Right lung (tissue), 5 donors: Measurements from ENCODE around the gene BSND. TPM values are rescaled to one million over a fixed set of nuclear protein-coding genes. Genes with fewer than 3 reads are reported as not detected.

Experiments
- DNase-seq, 2 donors: peaks; one replicate each; pipeline ENCODE4 v3.0.0-alpha.2; 2013
- polyA plus RNA-seq, 5 donors: library from polyadenylated mRNA; unstranded; fragments of 120-200 nt; gene quantifications; one replicate each; pipeline versions ENCODE4 v1.2.1 to v1.2.3, GENCODE V29; 2013; ENCODE audit warnings: inconsistent platforms in 1 of 5, low replicate concordance in 1 of 5; ENCODE audit not compliant: insufficient read length in 5 of 5, insufficient read depth in 1 of 5

The BSND gene
- polyA plus RNA-seq, 5 donors: 0.04 to 0.13 (median 0.06) TPM; not detected in 2

GRCh38 chr1:55060133-55060999 is 61.6 kb downstream of the BSND start:
- no peak for DNase-seq

- DNase-seq: no peak
Observed at GRCh38 chr1:55061000-55061705, 62.4 kb downstream of the BSND start.

Other genes with a start within 250 kb of the BSND start
- gene PARS2, start 234.4 kb upstream of the BSND start, polyA plus RNA-seq: 1 to 10 TPM; 4.9 to 6.0 (median 5.4) TPM
- gene TTC22, start 197.6 kb upstream of the BSND start, polyA plus RNA-seq: 1 to 10 TPM; 3.2 to 4.9 (median 4.4) TPM
- 10 to 100 TPM; 31.5 to 63.6 (median 40.5) TPM for gene DHCR24, start 111.7 kb upstream of the BSND start, polyA plus RNA-seq
- under 1 TPM in 2 of 5 donors, not detected in 3; 0.24 to 0.40 TPM for gene TMEM61, start 18.3 kb upstream of the BSND start, polyA plus RNA-seq
- 1 to 10 TPM in 2 of 5 donors, under 1 TPM in 3; 0.59 to 3.4 (median 0.85) TPM for gene PCSK9, start 40.6 kb downstream of the BSND start, polyA plus RNA-seq
- 10 to 100 TPM; 31.9 to 54.4 (median 46.8) TPM for gene USP24, start 216.4 kb downstream of the BSND start, polyA plus RNA-seq